HG03095 (cell line): ENCODE data around the gene APLP1.
"Not testable (repeated sequence)": the region's sequence is repeated elsewhere in the genome, so short reads cannot be mapped to it uniquely, and the experiment has no call there.

Source experiments
- ATAC-seq: cut with Tn5 transposase; IDR thresholded peaks from one replicate; pipeline ENCODE4 v1.9.1; 2021; ENCODE audit warnings: moderate library complexity; ENCODE audit not compliant: unreplicated experiment

APLP1 gene

GRCh38 chr19:35868172-35868822 lies at the start of gene APLP1:
APLP1 (plus strand) TSS chr19:35868574; CDS start chr19:35868637, 63 bp downstream.
- ATAC-seq, result no peak

DNA sequence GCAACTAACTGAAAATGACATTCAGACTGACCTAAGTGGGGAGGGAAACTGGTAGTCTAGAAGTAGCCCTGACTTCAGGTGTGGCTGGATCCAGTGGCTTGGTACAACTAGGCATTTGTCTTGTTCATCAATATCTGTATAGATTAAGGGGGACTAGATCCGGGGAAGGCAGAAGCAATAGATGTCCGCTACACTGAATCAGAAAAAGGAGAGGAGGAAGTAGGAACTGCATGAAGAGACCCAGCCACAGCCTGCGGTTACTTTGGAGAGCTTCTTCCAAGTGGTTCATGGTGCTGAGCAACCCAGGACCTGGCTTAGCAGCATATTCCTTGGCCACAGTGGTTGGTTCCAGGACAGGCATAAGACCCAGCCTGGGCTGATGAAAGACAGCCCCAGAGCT lies 45.8 kb upstream of the APLP1 start:
- no peak for ATAC-seq

GRCh38 chr19:35824150-35824549 lies 44.2 kb upstream of the APLP1 start:
- ATAC-seq, result no peak

- ATAC-seq, result no peak
Measured at GRCh38 chr19:35828692-35829301, 39.6 kb upstream of the APLP1 start.

DNA sequence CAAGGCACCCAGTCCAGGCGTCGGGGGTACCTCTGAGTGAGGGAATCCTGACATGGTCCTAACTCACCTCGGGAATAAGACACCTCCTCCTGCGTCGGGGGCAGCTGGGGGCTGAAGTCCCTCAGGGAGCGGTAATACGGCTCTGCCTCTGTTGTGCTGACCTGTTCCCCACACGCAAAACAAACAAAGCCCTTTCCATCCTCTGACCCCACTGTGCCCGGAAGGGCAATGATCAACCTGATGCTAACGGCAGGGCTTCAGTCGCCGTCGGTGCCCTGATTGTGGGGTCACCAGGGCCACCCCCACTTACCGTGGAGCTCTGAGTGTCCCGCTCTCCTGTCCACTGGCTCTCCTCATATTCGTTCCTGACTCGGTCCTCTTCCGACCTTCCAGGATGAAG lies 37.4 kb upstream of the APLP1 start:
- ATAC-seq, result no peak

DNA sequence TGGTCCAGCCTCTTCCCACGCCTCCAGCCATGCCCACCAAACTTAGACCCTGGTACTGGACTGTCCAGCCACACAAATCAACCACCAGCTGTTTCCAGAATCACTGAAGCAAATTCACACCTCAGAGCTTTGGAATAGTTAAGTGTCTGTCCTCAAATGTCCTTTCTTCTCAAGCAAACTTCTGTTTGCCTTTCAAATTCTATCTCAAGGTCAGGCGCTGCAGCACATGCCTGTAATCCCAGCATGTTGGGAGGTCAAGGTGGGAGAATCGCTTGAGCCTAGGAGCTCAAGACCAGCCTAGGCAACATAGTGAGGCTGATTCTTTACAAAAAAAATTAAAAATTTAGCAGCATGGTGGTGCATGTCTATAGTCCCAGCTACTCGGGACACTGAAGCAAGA lies 36.3 kb upstream of the APLP1 start:
- no peak for ATAC-seq

- no peak for ATAC-seq
Measured at GRCh38 chr19:35833972-35834371, 34.4 kb upstream of the APLP1 start.

DNA sequence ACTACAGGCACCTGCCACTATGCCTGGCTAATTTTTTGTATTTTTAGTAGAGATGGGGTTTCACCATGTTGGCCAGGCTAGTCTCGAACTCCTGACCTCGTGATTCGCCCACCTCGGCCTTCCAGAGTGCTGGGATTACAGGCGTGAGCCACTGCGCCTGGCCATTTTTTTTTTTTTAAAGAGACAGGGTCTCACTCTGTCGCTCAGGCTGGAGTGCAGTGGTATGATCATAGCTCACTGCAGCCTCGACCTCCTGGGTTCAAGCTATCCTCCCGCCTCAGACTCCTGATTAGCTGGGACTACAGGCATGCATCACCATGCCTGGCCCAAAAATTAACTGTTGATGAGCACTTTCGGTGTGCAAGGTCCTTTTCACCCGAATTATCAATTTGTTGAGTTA lies 32.3 kb upstream of the APLP1 start:
- not testable (repeated sequence) for ATAC-seq

DNA sequence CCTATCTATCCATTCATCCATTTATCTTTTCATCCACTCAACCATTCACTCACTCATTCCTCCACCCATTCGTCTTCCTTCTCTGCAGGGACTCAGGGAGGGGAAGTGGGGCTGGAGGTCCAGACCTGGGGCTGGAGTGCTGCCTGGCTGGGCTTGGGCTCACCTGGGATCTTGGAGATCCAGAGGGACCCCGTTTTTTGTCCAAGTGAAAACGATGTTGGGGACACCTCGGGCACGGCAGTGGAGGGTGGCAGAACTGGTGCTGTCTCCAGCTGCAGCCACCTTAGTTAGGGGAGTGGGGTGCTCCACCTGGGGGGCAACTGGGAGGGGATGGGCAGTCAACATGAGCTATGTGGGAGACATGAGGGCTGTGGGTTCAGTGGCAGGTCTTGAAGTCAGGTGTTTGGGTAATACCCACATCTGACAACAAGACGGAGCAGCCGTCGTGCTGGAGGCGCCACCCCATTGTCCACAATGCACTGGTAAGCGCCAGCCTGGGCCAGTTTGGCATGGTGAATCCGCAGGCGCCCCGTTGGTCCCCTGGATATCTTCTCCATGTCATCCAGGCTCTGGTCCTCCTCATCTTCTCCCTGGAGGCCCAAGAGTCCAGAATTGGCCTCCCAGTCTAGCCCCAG lies 26.3 kb upstream of the APLP1 start:
- ATAC-seq, result no peak

DNA sequence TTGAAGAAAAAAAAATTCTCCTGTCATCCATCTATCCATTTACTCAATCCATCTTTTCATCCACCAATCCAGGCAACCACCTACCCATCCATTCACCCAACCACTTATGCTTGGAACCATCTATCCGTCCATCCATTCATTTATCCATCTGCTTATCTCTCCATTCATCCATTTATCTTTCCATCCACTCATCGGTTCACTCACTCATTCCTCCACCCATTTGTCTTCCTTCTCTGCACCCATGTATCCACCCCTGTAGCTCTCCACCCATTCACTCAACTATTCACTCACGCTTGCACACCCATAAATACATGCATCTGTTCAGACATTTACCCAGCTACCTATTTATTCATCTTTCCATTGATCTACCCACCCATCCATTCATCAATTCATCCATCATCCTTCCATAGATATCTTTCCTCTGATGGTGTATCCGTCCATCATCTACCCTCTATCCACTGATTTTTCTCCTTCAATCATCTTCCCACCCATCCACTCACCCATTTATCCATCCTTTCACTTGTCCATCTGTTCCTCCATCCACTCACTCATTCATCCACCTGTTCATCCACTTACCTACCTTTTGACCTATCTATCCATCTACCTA lies 25.6 kb upstream of the APLP1 start:
- ATAC-seq, result no peak

- no peak for ATAC-seq
Measured at GRCh38 chr19:35843676-35844481, 24.5 kb upstream of the APLP1 start.

DNA sequence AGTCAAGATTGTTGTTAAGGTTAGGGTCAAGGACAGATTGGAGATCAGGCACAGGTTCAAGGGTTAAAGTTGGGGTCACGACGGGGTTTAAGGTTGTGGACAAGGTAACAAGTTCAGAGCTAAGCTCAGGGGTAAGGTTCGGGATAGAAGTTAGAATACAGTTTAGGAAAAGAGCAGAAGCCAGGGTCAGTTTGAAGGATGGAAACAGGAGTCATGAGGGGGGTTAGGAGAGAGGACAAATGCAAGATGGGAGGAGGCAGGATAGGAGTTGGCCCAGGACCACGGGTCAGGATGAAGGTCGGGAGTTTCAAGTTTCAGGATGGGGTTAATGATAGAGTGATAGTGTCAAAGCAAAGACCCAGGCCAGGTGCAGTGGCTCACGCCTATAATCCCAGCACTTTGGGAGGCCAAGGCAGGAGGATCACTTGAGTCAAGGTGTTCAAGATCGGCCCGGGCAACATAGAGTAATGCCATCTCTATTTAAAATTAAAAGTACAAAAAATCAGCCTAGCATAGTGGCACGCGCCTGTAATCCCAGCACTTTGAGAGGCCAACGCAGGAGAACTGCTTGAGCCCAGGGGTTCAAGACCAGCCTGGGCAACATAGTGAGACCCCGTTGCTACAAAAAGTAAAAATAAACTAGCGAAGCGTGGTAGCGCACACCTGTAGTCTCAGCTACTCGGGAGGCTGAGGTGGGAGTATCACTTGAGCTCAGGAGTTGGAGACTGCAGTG lies 23.7 kb upstream of the APLP1 start:
- no peak for ATAC-seq

DNA sequence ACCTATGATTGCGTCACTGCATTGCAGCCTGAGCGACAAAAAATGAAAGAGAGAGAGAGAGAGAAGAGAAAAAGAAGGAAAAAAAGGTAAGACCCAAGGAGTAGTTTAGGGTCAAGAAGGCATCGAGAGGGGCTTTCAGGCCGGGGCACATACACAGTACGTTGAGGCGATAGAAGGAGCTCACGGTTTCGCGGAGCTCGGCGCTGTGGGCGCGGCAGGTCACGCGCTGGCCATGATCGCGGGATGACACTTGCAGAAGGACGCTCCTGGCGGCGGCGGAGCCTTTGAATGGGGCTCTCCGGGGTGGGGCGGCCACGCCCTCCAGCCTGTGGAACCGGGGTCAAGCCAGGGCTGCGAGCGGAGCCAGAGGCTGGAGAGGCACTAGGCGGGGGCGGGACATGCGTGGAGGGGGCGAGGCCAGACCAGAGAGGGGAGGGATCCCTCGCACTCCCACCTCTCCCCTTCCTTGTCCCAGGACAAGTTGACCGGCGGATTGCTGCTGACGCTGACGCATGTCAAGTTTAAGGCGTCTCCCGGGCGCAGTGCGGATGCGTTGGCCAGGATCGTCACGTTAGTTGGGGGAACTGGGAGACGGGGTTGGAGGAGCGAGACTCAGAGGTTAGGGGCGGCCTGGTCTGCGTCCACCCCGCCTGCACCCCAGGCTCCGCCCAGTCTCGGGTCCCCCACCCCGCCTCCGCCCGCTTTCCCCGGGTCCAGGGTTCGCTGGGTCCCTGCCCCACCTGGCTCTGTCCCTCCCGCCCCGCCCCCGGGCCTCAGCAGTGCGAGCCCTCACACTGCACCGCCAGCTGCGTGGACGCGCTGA lies 22.9 kb upstream of the APLP1 start:
- ATAC-seq, result no peak

DNA sequence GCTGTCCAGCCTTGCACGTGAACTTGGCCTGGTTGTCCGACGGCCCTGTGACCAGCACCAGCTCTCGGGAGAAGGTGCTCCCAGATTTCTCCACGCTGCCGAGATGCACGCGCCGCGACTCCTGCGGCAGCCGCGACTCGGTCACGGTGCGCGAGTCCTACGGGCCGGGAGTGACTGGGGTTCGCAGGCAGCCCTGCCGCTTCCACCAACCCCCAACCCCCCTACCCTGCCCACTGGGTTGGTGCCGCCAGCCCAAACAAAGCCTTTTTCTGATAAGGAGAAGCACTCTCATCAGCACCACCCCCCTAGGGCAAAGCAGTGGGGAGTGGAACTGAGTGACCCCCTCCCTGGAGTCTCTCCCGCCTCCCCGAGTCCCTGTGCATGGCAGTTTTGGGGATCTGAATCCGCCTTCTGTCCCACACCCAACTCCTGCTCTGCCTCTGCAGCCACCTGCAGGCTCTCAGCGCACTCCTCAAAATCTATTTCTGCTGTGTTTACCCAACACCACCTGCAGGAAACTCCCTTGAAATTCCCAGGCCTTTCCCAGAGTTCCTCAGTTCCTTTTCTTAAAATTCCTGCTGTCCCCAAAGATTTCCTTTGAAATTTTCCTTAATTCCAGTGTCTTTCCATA lies 22.2 kb upstream of the APLP1 start:
- no peak for ATAC-seq

DNA sequence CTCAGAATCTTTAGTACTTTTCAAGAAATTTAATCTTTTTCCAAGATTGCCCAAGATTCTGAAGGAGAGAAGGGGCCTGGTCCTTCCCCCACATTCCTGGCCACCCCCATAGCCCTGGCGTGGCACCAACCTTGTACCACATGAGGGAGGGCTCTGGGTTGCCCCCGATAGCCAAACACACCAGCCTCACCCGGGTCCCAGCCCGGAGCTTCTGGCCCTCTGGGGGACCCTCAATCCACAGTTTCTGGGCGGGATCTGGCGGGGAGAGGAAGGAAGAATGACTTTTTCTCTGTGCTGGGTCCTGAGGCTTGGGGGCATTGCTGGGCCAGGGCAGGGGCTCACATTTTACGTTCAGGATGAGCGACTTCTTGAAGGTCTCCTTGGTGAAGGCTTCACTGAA lies 20.5 kb upstream of the APLP1 start:
- no peak for ATAC-seq

DNA sequence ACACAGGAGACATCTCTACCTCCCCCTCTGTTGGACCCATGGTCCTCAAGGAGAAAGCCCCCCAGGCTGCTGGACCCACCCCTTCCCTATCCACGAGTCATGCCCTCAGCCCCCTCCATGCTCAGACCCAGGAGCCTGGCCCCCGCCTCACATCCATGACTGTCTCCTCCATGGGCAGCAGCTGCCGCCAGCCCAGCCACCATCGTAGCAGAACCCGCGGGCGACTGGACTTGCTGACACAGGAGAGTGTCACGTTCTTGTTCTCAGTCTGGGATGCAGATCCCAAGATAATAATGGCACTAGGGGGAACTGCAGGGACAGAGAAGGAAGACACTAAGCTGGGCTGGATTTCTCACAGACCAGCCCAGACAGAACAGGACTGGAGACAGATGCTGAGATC lies 19.9 kb upstream of the APLP1 start:
- no peak for ATAC-seq

- ATAC-seq, result no peak
Measured at GRCh38 chr19:35848919-35849505, 19.4 kb upstream of the APLP1 start.

DNA sequence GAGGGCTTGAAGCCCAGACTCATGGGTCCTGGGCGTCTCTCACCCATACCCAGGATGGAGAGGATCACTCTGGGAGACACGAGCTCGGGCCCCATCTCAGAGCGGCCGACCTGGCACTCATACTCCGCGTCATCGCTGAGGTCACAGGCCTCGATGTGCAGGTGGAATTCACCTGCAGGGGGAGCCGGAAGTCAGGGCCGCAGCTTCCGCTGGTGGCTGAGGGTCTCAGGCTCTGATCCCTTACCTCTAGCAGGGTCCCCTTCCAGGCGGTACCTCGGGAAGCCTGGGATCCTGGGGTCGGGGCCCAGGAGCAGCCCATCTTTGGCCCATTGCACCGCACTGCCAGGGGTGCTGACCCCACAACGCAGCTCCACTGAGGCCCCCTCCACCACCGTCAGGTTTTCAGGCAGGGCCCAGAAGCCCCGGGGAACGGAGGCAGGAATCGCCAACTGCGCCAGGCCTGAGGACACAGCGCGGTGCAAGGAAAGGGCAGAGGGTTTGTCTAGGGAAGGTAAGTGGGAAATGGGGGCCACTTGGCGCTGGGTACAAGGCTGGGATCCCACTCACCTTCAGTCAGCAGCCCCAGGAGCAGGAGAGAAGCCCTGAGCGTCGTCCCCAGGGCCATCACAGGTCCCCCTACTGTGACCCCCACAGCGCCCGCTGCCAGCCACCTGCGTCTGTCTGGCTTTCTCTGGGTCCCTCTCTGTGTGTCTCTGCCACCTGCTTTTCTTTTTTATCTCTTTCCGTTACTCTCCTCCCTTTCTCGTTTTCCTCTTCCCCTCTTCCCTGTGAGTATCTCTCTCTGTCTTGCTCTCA lies 17.0 kb upstream of the APLP1 start:
- no peak for ATAC-seq
